ENCODE measurements around the gene NKX1-1. TPM values are rescaled to one million over a fixed set of nuclear protein-coding genes. Genes with fewer than 3 reads are reported as not detected.

NKX1-1 gene
- total RNA-seq, 3 donors from 2014 or later: not detected

GRCh38 chr4:1403591-1404572 lies 2.4 kb downstream of the NKX1-1 start:
- Histone ChIP-seq H3K4me3 (peak overlapping the region in 2 of 3 donors; percentile 17 to 52), H3K27me3 (peaks cover 0 to 99% of the 10 kb centered on the region in 2 donors), H3K4me1 (no peaks in the 10 kb centered on the region), H3K36me3 (no peaks in the 10 kb centered on the region), H3K9me3 (peaks cover 0 to 2% of the 10 kb centered on the region in 2 donors), H3K27ac (no peak overlapping the region)
- DNase-seq (ENCODE audit: low spot score in 2 of 2): peak in 1 of 2 donors; percentile 48
- no peak for TF ChIP-seq CTCF (IDR thresholded peaks at IDR 0.05)
- TF ChIP-seq POLR2AphosphoS5 (IDR thresholded peaks at IDR 0.05): no peak
- TF ChIP-seq POLR2A (IDR thresholded peaks at IDR 0.05): no peak
- intact Hi-C loops (cut with DNase I; ENCODE audit: low total_unique reads): no loop called here

GRCh38 chr4:1403177-1403583 lies 3.1 kb downstream of the NKX1-1 start:
- DNase-seq (ENCODE audit: low spot score in 2 of 2): peak in 1 of 2 donors; percentile 38
- Histone ChIP-seq H3K27me3 (peaks cover 0 to 92% of the 10 kb centered on the region in 2 donors), H3K9me3 (peaks cover 0 to 6% of the 10 kb centered on the region in 2 donors), H3K36me3 (no peaks in the 10 kb centered on the region), H3K27ac (no peak overlapping the region), H3K4me3 (peak overlapping the region in 2 of 3 donors; percentile 17 to 52), H3K4me1 (no peaks in the 10 kb centered on the region)
- no peak for TF ChIP-seq POLR2AphosphoS5 (IDR thresholded peaks at IDR 0.05)
- no peak for TF ChIP-seq CTCF (IDR thresholded peaks at IDR 0.05)
- no peak for TF ChIP-seq POLR2A (IDR thresholded peaks at IDR 0.05)
- intact Hi-C loops (cut with DNase I; ENCODE audit: low total_unique reads): no loop called here

GRCh38 chr4:1402516-1403091 lies 3.6 kb downstream of the NKX1-1 start:
- Histone ChIP-seq H3K4me3 (peak overlapping the region in 1 of 3 donors; percentile 52), H3K27me3 (peaks cover 0 to 87% of the 10 kb centered on the region in 2 donors), H3K36me3 (no peaks in the 10 kb centered on the region), H3K27ac (no peak overlapping the region), H3K9me3 (peaks cover 0 to 6% of the 10 kb centered on the region in 2 donors), H3K4me1 (no peaks in the 10 kb centered on the region)
- DNase-seq (ENCODE audit: low spot score in 2 of 2): peak in 1 of 2 donors; percentile 37
- intact Hi-C loops (cut with DNase I; ENCODE audit: low total_unique reads): no loop called here
- TF ChIP-seq CTCF (IDR thresholded peaks at IDR 0.05): no peak
- no peak for TF ChIP-seq POLR2AphosphoS5 (IDR thresholded peaks at IDR 0.05)
- no peak for TF ChIP-seq POLR2A (IDR thresholded peaks at IDR 0.05)

GRCh38 chr4:1402021-1402515 lies 4.2 kb downstream of the NKX1-1 start:
- TF ChIP-seq POLR2A (IDR thresholded peaks at IDR 0.05): no peak
- TF ChIP-seq CTCF (IDR thresholded peaks at IDR 0.05): no peak
- no peak for TF ChIP-seq POLR2AphosphoS5 (IDR thresholded peaks at IDR 0.05)
- intact Hi-C loops (cut with DNase I; ENCODE audit: low total_unique reads): no loop called here
- Histone ChIP-seq H3K27ac (no peak overlapping the region), H3K27me3 (peaks cover 0 to 81% of the 10 kb centered on the region in 2 donors), H3K4me1 (no peaks in the 10 kb centered on the region), H3K9me3 (peaks cover 0 to 7% of the 10 kb centered on the region in 2 donors), H3K36me3 (no peaks in the 10 kb centered on the region), H3K4me3 (no peak overlapping the region)
- peak in 1 of 2 donors; percentile 45 for DNase-seq (ENCODE audit: low spot score in 2 of 2)
